PC-9 (cell line): ENCODE data around the gene RAB29.

Source experiments
- CTCF ChIP-seq: fragments of 200-600 bp; sonication (generic); conservative IDR thresholded peaks from 2 replicates; pipeline ENCODE4 v1.6.1; 2017; ENCODE audit warnings: mixed run types, antibody characterized with exemption, mild to moderate bottlenecking, moderate library complexity
- EZH2 ChIP-seq: fragments of 200-600 bp; sonication (generic); IDR thresholded peaks from 2 replicates; pipeline ENCODE4 v1.8.0; 2017; ENCODE audit warnings: antibody characterized with exemption, low read depth

GRCh38 chr1:205792481-205792881 lies 17.2 kb upstream of the RAB29 start:
- TF ChIP-seq EZH2 (no peak), CTCF (no peak)
